H1 (cell line): ENCODE results near the gene GPR143. TPM values are rescaled to one million over a fixed set of nuclear protein-coding genes. Genes with fewer than 3 reads are reported as not detected.

ENCODE experiments used
- CTCF ChIA-PET: fragments of 300-600 bp; sonication (Branson Sonifier 250); formaldehyde crosslinking; loops from one replicate; lab custom pipeline; 2021; ENCODE audit not compliant: partially characterized antibody; lab: Charles Lee
- POLR2A ChIA-PET: fragments of 300-600 bp; sonication (Branson Sonifier 250); formaldehyde crosslinking; loops from one replicate; lab custom pipeline; 2021; ENCODE audit warnings: inconsistent platforms; ENCODE audit not compliant: partially characterized antibody; lab: Charles Lee
- DNase-seq, 2 experiments: peaks; one replicate each; pipeline versions ENCODE4 v3.0.0 to v3.0.0-alpha.2; 2010 to 2022; ENCODE audit warnings: low spot score in 2 of 2, low read depth in 1 of 2, mixed read lengths in 1 of 2
- FAIRE-seq: peaks from 2 replicates; lab custom pipeline; 2011; peaks lifted over from hg19 to GRCh38; lab: Jason Lieb, UNC
- H2AFZ ChIP-seq: 2 replicates; pipeline ENCODE4 v1.8.1; 2012; ENCODE audit warnings: low read length, inconsistent platforms
- H2AK5ac ChIP-seq: 2 replicates; pipeline ENCODE4 v1.6.1; 2013; ENCODE audit warnings: low read depth, low read length
- H2BK120ac ChIP-seq: replicated peaks from 2 replicates; pipeline ENCODE3; 2013; ENCODE audit warnings: low read depth, low read length, inconsistent platforms
- H2BK12ac ChIP-seq: 2 replicates; pipeline ENCODE4 v1.6.1; 2013; ENCODE audit warnings: low read depth, low read length
- H2BK15ac ChIP-seq: 2 replicates; pipeline ENCODE4 v1.6.1; 2013; ENCODE audit warnings: low read length
- H2BK20ac ChIP-seq: 2 replicates; pipeline ENCODE4 v1.6.1; 2013; ENCODE audit warnings: low read length
- H2BK5ac ChIP-seq: 2 replicates; pipeline ENCODE4 v1.6.1; 2013; ENCODE audit warnings: low read depth, low read length
- H3K14ac ChIP-seq: 2 replicates; pipeline ENCODE4 v1.6.1; 2013; ENCODE audit warnings: inconsistent platforms; ENCODE audit not compliant: insufficient read length
- H3K18ac ChIP-seq: 2 replicates; pipeline ENCODE4 v1.6.1; 2013; ENCODE audit warnings: low read length; ENCODE audit errors: extremely low read depth
- H3K23ac ChIP-seq: 2 replicates; pipeline ENCODE4 v1.6.1; 2013; ENCODE audit warnings: inconsistent platforms; ENCODE audit not compliant: insufficient read length
- H3K23me2 ChIP-seq: 2 replicates; pipeline ENCODE4 v1.6.1; 2013; ENCODE audit warnings: low read depth, low read length
- H3K27ac ChIP-seq: 2 replicates; pipeline ENCODE4 v1.6.1; 2011; ENCODE audit warnings: low read depth, low read length, inconsistent platforms
- H3K27me3 ChIP-seq, 4 experiments: replicated peaks in 1 of 4; 1 replicate in 1 of 4; 2 replicates in 3 of 4; pipeline versions ENCODE4 v1.6.1 to v1.8.1; 2011 to 2013; ENCODE audit warnings: low read length in 3 of 4, mild to moderate bottlenecking in 3 of 4, inconsistent platforms in 2 of 4, mixed read lengths in 2 of 4, moderate library complexity in 1 of 4; ENCODE audit not compliant: control insufficient read depth in 3 of 4, insufficient read depth in 3 of 4; ENCODE audit errors: extremely low read depth in 1 of 4
- H3K36me3 ChIP-seq, 4 experiments: 2 replicates each; pipeline versions ENCODE4 v1.6.1 to v1.8.1; 2011 to 2013; ENCODE audit warnings: mild to moderate bottlenecking in 4 of 4, low read length in 3 of 4, moderate library complexity in 2 of 4, control low read depth in 1 of 4, inconsistent platforms in 1 of 4; ENCODE audit not compliant: insufficient read depth in 4 of 4, control insufficient read depth in 2 of 4
- H3K4ac ChIP-seq: replicated peaks from 2 replicates; pipeline ENCODE3; 2013; ENCODE audit warnings: low read length, low read depth, mixed read lengths, inconsistent platforms; ENCODE audit not compliant: insufficient read length
- H3K4me1 ChIP-seq, 4 experiments: replicated peaks in 1 of 4; 1 replicate in 1 of 4; 2 replicates in 3 of 4; pipeline versions ENCODE4 v1.6.1 to v1.8.1; 2011 to 2013; ENCODE audit warnings: low read length in 3 of 4, inconsistent platforms in 2 of 4, mixed read lengths in 1 of 4; ENCODE audit not compliant: insufficient read depth in 4 of 4, control insufficient read depth in 3 of 4
- H3K4me2 ChIP-seq, 2 experiments: 2 replicates each; pipeline versions ENCODE4 v1.6.1 to v1.8.1; 2011 to 2013; ENCODE audit warnings: low read depth in 2 of 2, low read length in 2 of 2, control low read depth in 1 of 2, inconsistent platforms in 1 of 2, mild to moderate bottlenecking in 1 of 2; ENCODE audit not compliant: insufficient read depth in 1 of 2
- H3K4me3 ChIP-seq, 4 experiments: fragments of 200-600, 300-600 bp in 1 of 4; sonication (generic), shearing (Covaris generic), sonication (Bioruptor Twin) in 1 of 4; 2 replicates each; pipeline versions ENCODE4 v1.5.1 to v1.8.1; 2011 to 2016; ENCODE audit warnings: low read length in 4 of 4, low read depth in 3 of 4, control low read depth in 2 of 4, inconsistent platforms in 2 of 4, mild to moderate bottlenecking in 2 of 4, mixed read lengths in 1 of 4, moderate library complexity in 1 of 4; ENCODE audit not compliant: insufficient read depth in 2 of 4; ENCODE audit errors: extremely low read depth in 1 of 4
- H3K56ac ChIP-seq: replicated peaks from 2 replicates; pipeline ENCODE3; 2013; ENCODE audit warnings: low read depth, mild to moderate bottlenecking, mixed read lengths, low read length, inconsistent platforms; ENCODE audit not compliant: insufficient read length
- H3K79me1 ChIP-seq: 2 replicates; pipeline ENCODE4 v1.6.1; 2013; ENCODE audit warnings: low read depth, low read length, control low read depth
- H3K79me2 ChIP-seq, 2 experiments: 2 replicates each; pipeline versions ENCODE4 v1.6.1 to v1.8.1; 2012 to 2013; ENCODE audit warnings: low read length in 2 of 2, mild to moderate bottlenecking in 2 of 2, inconsistent platforms in 1 of 2; ENCODE audit not compliant: insufficient read depth in 2 of 2, control insufficient read depth in 1 of 2
- H3K9ac ChIP-seq, 4 experiments: replicated peaks in 1 of 4; 1 replicate in 1 of 4; 2 replicates in 3 of 4; pipeline versions ENCODE4 v1.6.1 to v1.8.1; 2011 to 2013; ENCODE audit warnings: low read depth in 3 of 4, low read length in 3 of 4, control low read depth in 2 of 4, mild to moderate bottlenecking in 2 of 4, moderate library complexity in 2 of 4, inconsistent platforms in 1 of 4; ENCODE audit errors: extremely low read depth in 1 of 4
- H3K9me3 ChIP-seq, 2 experiments: 2 replicates each; pipeline versions ENCODE4 v1.6.1 to v1.8.1; 2012 to 2013; ENCODE audit warnings: mild to moderate bottlenecking in 2 of 2, moderate library complexity in 2 of 2, control low read depth in 1 of 2, inconsistent platforms in 1 of 2, low read depth in 1 of 2, low read length in 1 of 2, mixed read lengths in 1 of 2; ENCODE audit not compliant: insufficient read depth in 2 of 2
- H4K20me1 ChIP-seq, 2 experiments: replicated peaks in 1 of 2; 2 replicates each; pipeline versions ENCODE3 to v1.8.1; 2011 to 2013; ENCODE audit warnings: inconsistent platforms in 2 of 2, low read length in 2 of 2, mild to moderate bottlenecking in 1 of 2; ENCODE audit not compliant: insufficient read depth in 2 of 2, control insufficient read depth in 1 of 2
- H4K5ac ChIP-seq: 2 replicates; pipeline ENCODE4 v1.6.1; 2013; ENCODE audit warnings: low read length, low read depth, mixed read lengths, inconsistent platforms; ENCODE audit not compliant: insufficient read length
- H4K8ac ChIP-seq: 2 replicates; pipeline ENCODE4 v1.8.0; 2013; ENCODE audit warnings: mild to moderate bottlenecking, moderate library complexity, low read length, inconsistent platforms; ENCODE audit not compliant: insufficient read depth; ENCODE audit errors: extremely low read depth
- H4K91ac ChIP-seq: replicated peaks from 2 replicates; pipeline ENCODE3; 2013; ENCODE audit warnings: low read length, mixed read lengths, inconsistent platforms; ENCODE audit not compliant: insufficient read length
- KDM1A ChIP-seq: fragments of 200-600, 300-600 bp; sonication (generic); IDR thresholded peaks from 2 replicates; pipeline ENCODE4 v1.7.1; 2016; ENCODE audit warnings: mild to moderate bottlenecking, low read length, borderline replicate concordance
- KDM4A ChIP-seq: IDR thresholded peaks from one replicate; pipeline ENCODE4 v1.7.1; 2012; ENCODE audit warnings: low read depth, mild to moderate bottlenecking, moderate library complexity, low read length, inconsistent platforms; ENCODE audit not compliant: severe bottlenecking
- KDM5A ChIP-seq: fragments of 200-600 bp; IDR thresholded peaks from 2 replicates; pipeline ENCODE4 v1.7.1; 2012; ENCODE audit warnings: mild to moderate bottlenecking, low read length, inconsistent platforms, mixed read lengths
- RAD21 ChIP-seq, 2 experiments: IDR thresholded peaks in 1 of 2; conservative IDR thresholded peaks in 1 of 2; 2 replicates each; pipeline ENCODE4 v1.6.1; 2011; ENCODE audit warnings: low read depth in 2 of 2, low read length in 2 of 2, improper control_type of control experiment in 1 of 2, inconsistent platforms in 1 of 2, mild to moderate bottlenecking in 1 of 2, moderate library complexity in 1 of 2
- RNF2 ChIP-seq: fragments of 200-900, 300-1000 bp; sonication (generic); IDR thresholded peaks from 2 replicates; pipeline ENCODE4 v1.7.1; 2016; ENCODE audit warnings: borderline replicate concordance, low read depth, mild to moderate bottlenecking, antibody characterized with exemption, low read length; ENCODE audit not compliant: poor library complexity, severe bottlenecking; ENCODE audit errors: missing control alignments
- YY1 ChIP-seq: IDR thresholded peaks from 2 replicates; pipeline ENCODE4 v1.6.1; 2011; ENCODE audit warnings: low read depth, mild to moderate bottlenecking, low read length
- WGBS, 2 experiments: shearing (Covaris generic) in 1 of 2; methylation state at CpG; one replicate each; pipeline versions ENCODE4 v1.1.6 to v1.1.7; 2013 to 2015; ENCODE audit warnings: low lambda C conversion rate in 2 of 2, mixed read lengths in 2 of 2, inconsistent platforms in 1 of 2, low coverage in 1 of 2, missing lambda C conversion rate in 1 of 2; ENCODE audit not compliant: insufficient replicate concordance in 2 of 2, insufficient coverage in 1 of 2, insufficient read length in 1 of 2; ENCODE audit errors: extremely low coverage in 1 of 2, missing lambda C conversion rate in 1 of 2; 5-methylcytosine and 5-hydroxymethylcytosine counted together
- polyA plus RNA-seq, 7 experiments: library from polyadenylated mRNA; depleted of rRNA in 3 of 7; stranded (reverse) in 5 of 7; unstranded in 2 of 7; fragments of >200 nt in 5 of 7; fragments of 200-250 nt in 2 of 7; gene quantifications; 1 replicate in 5 of 7; 2 replicates in 1 of 7; 4 replicates in 1 of 7; pipeline versions ENCODE4 v1.2.1 to v1.2.3, GENCODE V29; 2011 to 2013; ENCODE audit warnings: missing spikeins in 2 of 7, mixed read lengths in 2 of 7
- total RNA-seq: library from RNA; stranded (reverse); fragmentation: NEBNext Ultra II Directional; extraction: Animal tissue kit (Norgen Biotek cat#: 25700); gene quantifications from 2 replicates; pipeline ENCODE4 v1.2.1, GENCODE V29; 2021

The GPR143 gene
- total and polyA plus RNA-seq, 2 of the 8 experiments (the other 6 are each of a cell fraction or from before 2014, with no cell fraction given), result 18.5 to 30.7 TPM

GRCh38 chrX:9759337-9759736 lies 6.3 kb downstream of the GPR143 start:
- DNase-seq (no peak), FAIRE-seq (no peak)
- Histone ChIP-seq H2BK20ac (no peak overlapping the region), H3K56ac (no peak overlapping the region), H3K4ac (no peak overlapping the region), H3K23ac (no peak overlapping the region), H3K79me1 (no peaks in the 10 kb centered on the region), H3K27me3 (no peaks in the 10 kb centered on the region), H3K14ac (no peak overlapping the region), H2BK15ac (no peak overlapping the region), H4K8ac (no peak overlapping the region), H3K4me1 (no peaks in the 10 kb centered on the region), H3K36me3 (peaks cover 0 to 6% (median 1%) of the 10 kb centered on the region in 4 experiments; a peak in 2 of 8 replicates), H3K23me2 (0 out of 2 replicates have a peak, but pooled peaks cover 2% of the 10 kb centered on the region), H2BK12ac (no peak overlapping the region), H2BK5ac (no peak overlapping the region), H3K18ac (no peak overlapping the region), H4K20me1 (peaks cover 0 to 2% of the 10 kb centered on the region in 2 experiments), H3K79me2 (peaks cover 0 to 10% of the 10 kb centered on the region in 2 experiments; a peak in 1 of 4 replicates), H3K4me3 (no peak overlapping the region), H3K9ac (no peak overlapping the region), H3K4me2 (no peak overlapping the region), H4K5ac (no peak overlapping the region), H3K27ac (no peak overlapping the region), H4K91ac (no peak overlapping the region), H2AK5ac (no peak overlapping the region), H2BK120ac (no peak overlapping the region), H2AFZ (no peak overlapping the region), H3K9me3 (no peaks in the 10 kb centered on the region)
- TF ChIP-seq KDM1A, result no peak
- no peak for TF ChIP-seq KDM4A
- no peak for TF ChIP-seq RAD21 (IDR thresholded peaks at IDR 0.05 in 1 of 2, conservative IDR thresholded peaks at IDR 0.05 in 1 of 2; ENCODE audit: low read depth in 2 of 2, low read length in 2 of 2)
- TF ChIP-seq YY1, result no peak
- TF ChIP-seq KDM5A, result no peak
- no peak for TF ChIP-seq RNF2
- POLR2A ChIA-PET, result no interaction called here
- 94% methylated on average over 8 of the region's 8 CpGs; no CpG with 5 or more reads in 1 of the 2 experiments for WGBS, 2 experiments
- CTCF ChIA-PET, result no interaction called here
